HG03039 (cell line): Measurements from ENCODE around the gene ZMAT2.
"Not testable (repeated sequence)": the region's sequence is repeated elsewhere in the genome, so short reads cannot be mapped to it uniquely, and the experiment has no call there.

Experiments used
- ATAC-seq: cut with Tn5 transposase; IDR thresholded peaks from one replicate; pipeline ENCODE4 v1.9.1; 2021; ENCODE audit warnings: mild to moderate bottlenecking, moderate library complexity; ENCODE audit not compliant: unreplicated experiment

Gene ZMAT2, protein sequence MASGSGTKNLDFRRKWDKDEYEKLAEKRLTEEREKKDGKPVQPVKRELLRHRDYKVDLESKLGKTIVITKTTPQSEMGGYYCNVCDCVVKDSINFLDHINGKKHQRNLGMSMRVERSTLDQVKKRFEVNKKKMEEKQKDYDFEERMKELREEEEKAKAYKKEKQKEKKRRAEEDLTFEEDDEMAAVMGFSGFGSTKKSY

GRCh38 chr5:140700177-140701144 is at the start of gene ZMAT2:
Gene ZMAT2, plus strand, starts transcription at chr5:140700447. Its CDS starts 14 bp downstream, at chr5:140700461.
- ATAC-seq = peak; percentile 95

DNA sequence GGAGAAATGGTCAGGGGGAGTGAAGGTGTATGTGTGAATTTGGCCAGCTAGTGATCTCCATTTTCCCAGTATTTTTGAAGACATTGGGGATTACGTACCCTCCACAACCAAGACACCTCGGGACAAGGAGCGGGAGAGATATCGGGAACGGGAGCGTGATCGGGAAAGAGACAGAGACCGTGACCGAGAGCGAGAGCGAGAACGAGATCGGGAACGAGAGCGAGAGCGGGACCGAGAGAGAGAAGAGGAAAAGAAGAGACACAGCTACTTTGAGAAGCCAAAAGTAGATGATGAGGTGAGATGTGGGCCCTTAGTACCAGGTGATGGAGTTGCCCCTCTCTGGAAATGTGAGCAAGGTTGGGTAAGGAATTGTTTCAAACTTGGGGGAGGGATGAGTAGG is 41.4 kb upstream of the ZMAT2 start:
- ATAC-seq = no peak

DNA sequence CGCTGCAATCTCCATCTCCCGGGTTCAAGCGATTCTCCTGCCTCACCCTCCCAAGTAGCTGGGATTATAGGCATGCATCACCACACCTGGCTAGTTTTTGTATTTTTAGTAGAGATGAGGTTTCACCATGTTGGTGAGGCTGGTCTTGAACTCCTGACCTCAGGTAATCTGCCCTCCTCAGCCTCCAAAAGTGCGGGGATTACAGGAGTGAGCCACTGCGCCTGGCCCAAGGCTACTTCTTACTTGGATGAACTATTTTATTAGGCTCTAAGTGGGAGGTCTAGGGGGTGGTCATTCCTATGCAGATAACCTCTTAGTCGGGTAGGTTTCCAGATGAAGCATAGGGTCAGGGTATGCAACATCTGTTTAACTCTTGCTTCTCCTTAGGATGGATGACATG is 39.9 kb upstream of the ZMAT2 start:
- ATAC-seq = not testable (repeated sequence)

GRCh38 chr5:140664030-140664358 is 36.3 kb upstream of the ZMAT2 start:
- ATAC-seq = no peak

GRCh38 chr5:140664359-140665119 is 35.7 kb upstream of the ZMAT2 start, which contains the start of gene WDR55:
Gene WDR55, plus strand, starts transcription at chr5:140664904. Its CDS starts 9 bp downstream, at chr5:140664913.
- peak; percentile 96 for ATAC-seq

- ATAC-seq = not testable (repeated sequence)
Observed at GRCh38 chr5:140671035-140671434, 29.2 kb upstream of the ZMAT2 start.

GRCh38 chr5:140671472-140672125 is 28.6 kb upstream of the ZMAT2 start:
- ATAC-seq = no peak

GRCh38 chr5:140672455-140673186 is 27.6 kb upstream of the ZMAT2 start:
- ATAC-seq = no peak

GRCh38 chr5:140673187-140673976 is 26.9 kb upstream of the ZMAT2 start, which contains the start of gene DND1:
Gene DND1, minus strand, starts transcription at chr5:140673576. Its CDS starts 34 bp downstream, at chr5:140673542.
- ATAC-seq = no peak

DNA sequence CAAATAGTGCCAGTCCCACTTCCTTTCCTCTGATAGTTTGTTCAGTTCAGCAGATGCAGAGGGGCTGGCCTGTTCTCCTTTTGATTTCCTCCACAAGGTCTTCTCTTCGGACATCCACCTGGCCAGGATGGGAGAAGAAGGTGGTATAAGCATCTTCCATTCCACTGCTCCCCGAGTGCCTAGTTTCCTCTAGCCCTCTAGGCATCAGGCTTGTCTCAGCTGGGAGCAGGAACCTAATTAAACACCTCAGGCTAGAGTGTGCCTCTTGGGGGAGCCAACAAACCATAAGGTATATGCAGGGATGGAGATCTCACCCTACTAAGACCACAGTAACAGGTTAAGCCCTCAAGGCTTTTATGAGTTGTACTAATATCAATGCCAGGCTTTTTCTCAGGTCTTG is 26.0 kb upstream of the ZMAT2 start:
- no peak for ATAC-seq

DNA sequence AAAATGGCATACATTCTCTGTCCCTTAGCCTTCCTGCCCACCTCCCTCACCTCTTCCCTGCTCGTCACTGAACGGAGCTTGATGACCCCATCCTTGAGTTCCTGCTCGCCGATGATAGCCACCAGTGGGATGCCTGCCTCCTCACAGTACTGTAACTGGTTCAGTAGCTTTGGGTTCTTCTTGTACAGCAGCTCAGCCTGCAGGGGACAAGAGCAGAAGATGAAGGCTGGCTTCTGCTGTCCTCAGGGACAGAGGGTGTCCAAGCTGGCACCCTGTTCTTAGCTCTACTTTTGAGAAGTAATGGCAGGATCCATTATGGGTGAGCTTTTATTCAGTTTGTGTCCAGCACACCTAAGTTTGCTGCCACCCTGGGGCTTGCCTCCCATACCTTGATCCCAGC is 25.6 kb upstream of the ZMAT2 start:
- no peak for ATAC-seq

DNA sequence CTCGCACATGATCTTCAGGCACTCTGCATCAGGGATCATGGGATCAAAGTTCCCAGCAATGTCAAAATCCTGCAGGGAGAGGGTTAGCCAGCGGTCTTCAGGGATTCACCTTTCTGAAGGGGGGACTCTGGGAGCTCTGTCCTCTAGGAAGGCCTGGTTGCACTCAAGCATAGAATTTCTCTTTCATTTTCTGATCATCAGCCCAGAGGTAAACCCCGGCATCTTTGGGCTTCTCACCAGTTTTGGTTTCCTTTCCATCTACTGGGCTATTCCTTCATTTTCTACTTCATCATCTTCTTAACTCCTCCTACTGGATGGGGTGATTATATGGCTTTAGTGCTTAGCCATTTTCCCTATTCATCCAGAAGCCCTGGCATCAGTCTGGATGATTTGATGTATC is 22.3 kb upstream of the ZMAT2 start:
- ATAC-seq = no peak

GRCh38 chr5:140678993-140679392 is 21.3 kb upstream of the ZMAT2 start:
- no peak for ATAC-seq

DNA sequence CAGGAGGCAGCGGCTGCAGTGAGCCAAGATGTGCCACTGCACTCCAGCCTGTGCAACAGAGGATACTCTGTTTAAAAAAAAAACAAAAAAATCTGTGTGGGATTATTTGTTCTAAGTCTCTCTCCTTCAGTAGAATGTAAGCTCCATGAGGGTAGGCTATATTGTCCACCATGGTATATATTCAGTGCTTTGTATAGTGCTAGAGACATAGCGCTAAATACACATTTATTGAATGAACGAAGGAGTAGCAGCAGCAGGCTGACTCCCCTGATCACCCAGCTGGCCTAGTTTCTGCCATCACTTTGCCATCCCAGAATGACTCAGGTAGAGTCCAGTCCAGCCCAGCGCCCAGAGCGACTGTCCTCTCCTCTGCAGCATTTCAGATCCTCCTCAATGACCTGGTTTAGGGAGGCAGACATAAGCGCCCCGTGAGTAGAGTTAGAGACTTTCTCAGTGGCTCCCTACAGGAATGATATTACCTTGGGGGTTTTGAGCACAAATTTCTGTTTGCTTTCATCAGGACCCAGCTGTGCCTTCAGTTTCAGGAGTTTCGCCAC is 9.8 kb upstream of the ZMAT2 start:
- no peak for ATAC-seq

DNA sequence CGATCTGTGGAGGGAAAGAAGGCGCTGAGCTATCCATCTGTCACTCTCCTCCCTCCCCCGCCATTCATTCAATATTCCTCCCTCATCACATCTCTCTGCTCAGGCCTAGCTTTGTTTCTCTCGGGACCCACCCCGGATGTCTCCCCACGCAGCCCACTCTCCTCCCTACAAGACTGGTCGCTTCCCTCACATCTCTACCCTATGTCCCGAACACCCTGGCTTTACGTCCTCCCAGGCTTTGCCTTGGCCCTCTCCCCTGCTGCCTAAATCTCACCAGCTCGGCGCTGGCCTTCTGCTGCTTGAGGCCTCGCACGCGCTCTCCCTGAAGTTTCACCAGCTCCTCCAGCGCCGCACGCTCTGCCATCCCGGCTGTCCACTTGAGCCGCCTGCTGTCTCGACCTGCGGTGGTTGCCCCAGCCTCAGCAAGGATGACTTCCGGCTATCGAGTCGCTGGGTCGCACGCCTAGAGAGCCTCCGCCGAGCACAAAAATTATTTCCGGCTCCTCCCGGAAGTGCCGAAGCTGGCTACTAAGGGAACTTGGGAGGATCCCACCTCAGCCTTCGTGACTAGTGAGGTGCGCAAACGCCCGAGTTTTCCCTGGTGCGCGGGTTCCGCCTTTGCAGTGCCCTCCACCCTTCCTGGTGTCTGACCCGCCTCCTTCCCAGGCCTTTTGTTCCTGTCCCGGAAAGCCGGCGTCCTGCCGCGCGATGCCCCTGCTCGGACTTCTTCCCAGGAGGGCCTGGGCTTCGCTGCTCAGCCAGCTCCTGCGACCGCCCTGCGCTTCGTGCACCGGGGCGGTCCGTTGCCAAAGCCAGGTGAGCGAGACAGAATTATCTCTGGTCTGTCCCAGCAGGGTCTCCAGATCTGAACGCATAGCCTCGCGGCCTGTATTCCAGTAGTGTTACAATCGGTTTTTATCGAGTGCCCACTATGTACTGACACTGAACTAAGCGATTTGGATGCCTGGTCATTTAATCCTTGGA is 9.0 kb upstream of the ZMAT2 start, which contains the start of the genes HARS1 and HARS2:
TSS of gene HARS1 (minus strand) at position 430 of the 984 bp plus-strand sequence. CDS start at position 364, 66 bp downstream.
TSS of gene HARS2 (plus strand) at position 515 of the 984 bp plus-strand sequence. CDS start at position 709, 194 bp downstream.
- ATAC-seq = peak; percentile 95

DNA sequence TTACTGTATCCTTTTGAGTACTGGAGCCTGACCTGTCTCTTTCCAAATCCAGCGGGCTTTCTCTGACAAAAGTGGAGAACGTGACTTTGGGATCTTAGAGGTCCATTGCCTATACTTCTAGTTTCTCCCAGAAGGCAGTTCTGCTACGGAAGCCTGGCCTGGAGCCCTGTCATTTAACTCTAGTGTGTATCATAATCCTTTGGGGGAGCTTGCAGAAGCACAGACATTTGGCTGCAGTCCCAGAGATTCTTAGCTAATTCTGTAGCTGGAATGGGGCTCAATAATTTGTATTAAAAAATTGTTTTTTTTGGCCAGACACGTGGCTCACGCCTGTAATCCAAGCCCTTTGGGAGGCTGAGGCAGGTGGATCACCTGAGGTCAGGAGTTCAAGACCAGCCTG is 6.0 kb upstream of the ZMAT2 start:
- no peak for ATAC-seq

- ATAC-seq = no peak
Observed at GRCh38 chr5:140696891-140697492, 3.3 kb upstream of the ZMAT2 start.
